Right ventricle myocardium superior (tissue), 1 donor: Measurements from ENCODE around the gene POLE2. TPM values are rescaled to one million over a fixed set of nuclear protein-coding genes. Genes with fewer than 3 reads are reported as not detected.

Source experiments
- total RNA-seq: library from RNA; stranded (reverse); fragmentation: NEBNext Ultra II Directional; extraction: Animal tissue kit (Norgen Biotek cat#: 25700); gene quantifications from one replicate; pipeline ENCODE4 v1.2.1, GENCODE V29; 2021
- donor health status: DM: no; HTN: yes; CAD: no; lungs with severe emphysema.

Gene POLE2
- total RNA-seq, 1 donor from 2014 or later, result 0.38 TPM

Other genes with a start within 250 kb of the POLE2 start
- 966 TPM for gene RPS29, start 101.8 kb downstream of the POLE2 start, total RNA-seq
- gene LRR1, start 89.3 kb downstream of the POLE2 start, total RNA-seq, result 5.1 TPM
- gene RPL36AL, start 67.6 kb downstream of the POLE2 start, total RNA-seq, result 112 TPM
- 9.4 TPM for gene MGAT2, start 67.4 kb downstream of the POLE2 start, total RNA-seq
- 6.1 TPM for gene DNAAF2, start 53.0 kb downstream of the POLE2 start, total RNA-seq
- 5.9 TPM for gene KLHDC1, start 4.9 kb upstream of the POLE2 start, total RNA-seq
- gene KLHDC2, start 79.9 kb upstream of the POLE2 start, total RNA-seq, result 89.3 TPM
- 44.5 TPM for gene NEMF, start 164.6 kb upstream of the POLE2 start, total RNA-seq
- 23.8 TPM for gene ARF6, start 204.9 kb upstream of the POLE2 start, total RNA-seq